Smooth muscle cell of the brain vasculature (primary cell): ENCODE data around the gene NPEPPS.

Experiments
- DNase-seq: peaks from one replicate; pipeline ENCODE4 v3.0.0-alpha.2; 2012; ENCODE audit warnings: low read depth, low spot score

The NPEPPS gene

GRCh38 chr17:47629826-47630225, 98.9 kb downstream of the NPEPPS start:
- no peak for DNase-seq

GRCh38 chr17:47630614-47631013, 99.7 kb downstream of the NPEPPS start:
- DNase-seq: no peak

GRCh38 chr17:47632991-47633390, 102.1 kb downstream of the NPEPPS start:
- no peak for DNase-seq

- no peak for DNase-seq
Observed at GRCh38 chr17:47633996-47634395, 103.1 kb downstream of the NPEPPS start.

- no peak for DNase-seq
Observed at GRCh38 chr17:47634870-47635269, 104.0 kb downstream of the NPEPPS start.

GRCh38 chr17:47635734-47636133, 104.8 kb downstream of the NPEPPS start:
- no peak for DNase-seq

GRCh38 chr17:47636273-47637030, 105.5 kb downstream of the NPEPPS start:
- no peak for DNase-seq

- DNase-seq: no peak
Observed at GRCh38 chr17:47638903-47639302, 108.0 kb downstream of the NPEPPS start.

- DNase-seq: no peak
Observed at GRCh38 chr17:47640076-47640475, 109.2 kb downstream of the NPEPPS start.

- DNase-seq: no peak
Observed at GRCh38 chr17:47641202-47641601, 110.3 kb downstream of the NPEPPS start.

- no peak for DNase-seq
Observed at GRCh38 chr17:47643116-47643515, 112.2 kb downstream of the NPEPPS start.

- no peak for DNase-seq
Observed at GRCh38 chr17:47644324-47644723, 113.4 kb downstream of the NPEPPS start.

- DNase-seq: peak; percentile 100
Observed at GRCh38 chr17:47649153-47649971, 118.5 kb downstream of the NPEPPS start, which contains the start of gene KPNB1. Gene KPNB1, plus strand, starts transcription at chr17:47649919. Its CDS starts 326 bp downstream, at chr17:47650245.

GRCh38 chr17:47649972-47650524, 119.1 kb downstream of the NPEPPS start:
- no peak for DNase-seq

GRCh38 chr17:47650525-47651522, 119.9 kb downstream of the NPEPPS start:
- peak; percentile 83 for DNase-seq

GRCh38 chr17:47651704-47652103, 120.8 kb downstream of the NPEPPS start:
- DNase-seq: no peak

- DNase-seq: no peak
Observed at GRCh38 chr17:47652570-47652969, 121.7 kb downstream of the NPEPPS start.

GRCh38 chr17:47653442-47653841, 122.5 kb downstream of the NPEPPS start:
- no peak for DNase-seq

- no peak for DNase-seq
Observed at GRCh38 chr17:47654991-47655390, 124.1 kb downstream of the NPEPPS start.

- DNase-seq: no peak
Observed at GRCh38 chr17:47660064-47660492, 129.2 kb downstream of the NPEPPS start.
